Right lung (tissue), 5 donors: Measurements from ENCODE around the gene FAM180B. TPM values are rescaled to one million over a fixed set of nuclear protein-coding genes. Genes with fewer than 3 reads are reported as not detected.

Experiments used
- DNase-seq, 2 donors: peaks; one replicate each; pipeline ENCODE4 v3.0.0-alpha.2; 2013
- polyA plus RNA-seq, 5 donors: library from polyadenylated mRNA; unstranded; fragments of 120-200 nt; gene quantifications; one replicate each; pipeline versions ENCODE4 v1.2.1 to v1.2.3, GENCODE V29; 2013; ENCODE audit warnings: inconsistent platforms in 1 of 5, low replicate concordance in 1 of 5; ENCODE audit not compliant: insufficient read length in 5 of 5, insufficient read depth in 1 of 5

FAM180B gene
- polyA plus RNA-seq, 5 donors = 0.08 to 0.30 (median 0.24) TPM

- DNase-seq = no peak
These were observed 20.3 kb upstream of the FAM180B start for GRCh38 chr11:47566149-47566698.

- DNase-seq = no peak
These were observed 16.8 kb upstream of the FAM180B start for GRCh38 chr11:47569646-47570045.

- no peak for DNase-seq
These were observed 15.7 kb upstream of the FAM180B start for GRCh38 chr11:47570651-47571356.

- no peak for DNase-seq
These were observed 15.1 kb upstream of the FAM180B start for GRCh38 chr11:47571357-47571729.

- DNase-seq = no peak
These were observed 14.6 kb upstream of the FAM180B start for GRCh38 chr11:47571895-47572294.

GRCh38 chr11:47572715-47573255 is 13.7 kb upstream of the FAM180B start:
- no peak for DNase-seq

- no peak for DNase-seq
These were observed 13.2 kb upstream of the FAM180B start for GRCh38 chr11:47573321-47573720.

- no peak for DNase-seq
These were observed 8.9 kb upstream of the FAM180B start for GRCh38 chr11:47577460-47578041.

GRCh38 chr11:47578524-47579494 is 7.7 kb upstream of the FAM180B start, which contains the start of the genes KBTBD4 and NDUFS3:
TSS of gene KBTBD4 (minus strand) at chr11:47578970. CDS start at chr11:47578951, 19 bp downstream.
TSS of gene NDUFS3 (plus strand) at chr11:47579074. CDS start at chr11:47579092, 18 bp downstream.
- peak; percentile 92 to 93 for DNase-seq

- no peak for DNase-seq
These were observed 2.6 kb upstream of the FAM180B start for GRCh38 chr11:47583844-47584243.

- no peak for DNase-seq
These were observed 700 bp downstream of the FAM180B start for GRCh38 chr11:47587039-47587716.

GRCh38 chr11:47587723-47588326 is 1.3 kb downstream of the FAM180B start:
- no peak for DNase-seq

- DNase-seq = no peak
These were observed 2.6 kb downstream of the FAM180B start for GRCh38 chr11:47589118-47589517.

GRCh38 chr11:47589584-47589976 is 3.1 kb downstream of the FAM180B start:
- DNase-seq = peak in 1 of 2 donors; percentile 41

GRCh38 chr11:47589977-47590861 is 3.7 kb downstream of the FAM180B start:
- DNase-seq = peak; percentile 58 to 59

GRCh38 chr11:47591764-47592163 is 5.3 kb downstream of the FAM180B start:
- no peak for DNase-seq

GRCh38 chr11:47592251-47592650 is 5.8 kb downstream of the FAM180B start:
- no peak for DNase-seq

- no peak for DNase-seq
These were observed 6.5 kb downstream of the FAM180B start for GRCh38 chr11:47592970-47593369.

- DNase-seq = no peak
These were observed 7.0 kb downstream of the FAM180B start for GRCh38 chr11:47593492-47593933.
